GM19099 (cell line): Measurements from ENCODE around the gene NUP43.

ENCODE experiments used
- POLR2A ChIP-seq: IDR thresholded peaks from 3 replicates; pipeline ENCODE4 v1.6.1; 2011; ENCODE audit warnings: low read depth; ENCODE audit not compliant: insufficient read length; ENCODE audit errors: extremely low read depth

Gene NUP43

GRCh38 chr6:149746147-149746946 lies at the start of gene NUP43:
TSS of gene NUP43 (minus strand) at chr6:149746529. CDS start at chr6:149746495, 34 bp downstream.
- TF ChIP-seq POLR2A = peak; percentile 75

GRCh38 chr6:149783551-149783950 lies 37.2 kb upstream of the NUP43 start:
- no peak for TF ChIP-seq POLR2A

- no peak for TF ChIP-seq POLR2A
These were observed 36.0 kb upstream of the NUP43 start for GRCh38 chr6:149782337-149782736.

GRCh38 chr6:149781715-149782114 lies 35.4 kb upstream of the NUP43 start:
- TF ChIP-seq POLR2A = no peak

- TF ChIP-seq POLR2A = no peak
These were observed 33.3 kb upstream of the NUP43 start for GRCh38 chr6:149779644-149779963.

- no peak for TF ChIP-seq POLR2A
These were observed 31.3 kb upstream of the NUP43 start for GRCh38 chr6:149777624-149778023.

GRCh38 chr6:149771925-149772324 lies 25.6 kb upstream of the NUP43 start:
- TF ChIP-seq POLR2A = no peak

GRCh38 chr6:149771185-149771584 lies 24.9 kb upstream of the NUP43 start:
- no peak for TF ChIP-seq POLR2A

- TF ChIP-seq POLR2A = no peak
These were observed 23.3 kb upstream of the NUP43 start for GRCh38 chr6:149769676-149770075.

GRCh38 chr6:149766156-149766769 lies 19.9 kb upstream of the NUP43 start:
- no peak for TF ChIP-seq POLR2A

- TF ChIP-seq POLR2A = no peak
These were observed 17.5 kb upstream of the NUP43 start for GRCh38 chr6:149763866-149764265.

GRCh38 chr6:149761438-149761837 lies 15.1 kb upstream of the NUP43 start:
- no peak for TF ChIP-seq POLR2A

GRCh38 chr6:149756261-149756636 lies 9.9 kb upstream of the NUP43 start:
- no peak for TF ChIP-seq POLR2A

GRCh38 chr6:149755300-149756260 lies 9.3 kb upstream of the NUP43 start:
- no peak for TF ChIP-seq POLR2A

GRCh38 chr6:149754548-149754947 lies 8.2 kb upstream of the NUP43 start:
- no peak for TF ChIP-seq POLR2A

GRCh38 chr6:149752600-149753373 lies 6.5 kb upstream of the NUP43 start:
- no peak for TF ChIP-seq POLR2A

- TF ChIP-seq POLR2A = no peak
These were observed 4.9 kb upstream of the NUP43 start for GRCh38 chr6:149751239-149751638.
